GM21717 (cell line): ENCODE results near the gene SPECC1L.

ENCODE experiments used
- ATAC-seq: cut with Tn5 transposase; IDR thresholded peaks from one replicate; pipeline ENCODE4 v1.9.1; 2021; ENCODE audit warnings: mild to moderate bottlenecking, moderate library complexity; ENCODE audit not compliant: unreplicated experiment

SPECC1L gene

DNA sequence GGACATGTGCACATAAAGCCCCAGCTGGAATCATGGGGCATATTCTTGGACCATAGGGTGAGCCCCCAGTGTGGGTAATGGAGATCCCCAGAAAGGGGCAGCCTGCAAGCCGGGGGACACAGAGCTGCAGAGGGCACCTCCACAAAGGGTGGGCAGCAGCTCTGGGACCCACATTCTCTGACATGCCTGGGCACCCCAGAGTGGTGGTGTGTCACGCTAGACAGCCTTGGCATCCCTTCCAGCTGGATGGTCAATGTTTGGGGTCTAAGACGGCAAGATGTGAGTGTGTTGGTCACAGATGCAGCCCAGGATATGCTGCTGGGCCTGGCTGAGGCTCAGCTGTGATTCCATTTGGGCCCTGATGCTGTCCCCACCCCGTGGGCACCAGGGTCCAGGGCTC is 166.5 kb downstream of the SPECC1L start:
- no peak for ATAC-seq

DNA sequence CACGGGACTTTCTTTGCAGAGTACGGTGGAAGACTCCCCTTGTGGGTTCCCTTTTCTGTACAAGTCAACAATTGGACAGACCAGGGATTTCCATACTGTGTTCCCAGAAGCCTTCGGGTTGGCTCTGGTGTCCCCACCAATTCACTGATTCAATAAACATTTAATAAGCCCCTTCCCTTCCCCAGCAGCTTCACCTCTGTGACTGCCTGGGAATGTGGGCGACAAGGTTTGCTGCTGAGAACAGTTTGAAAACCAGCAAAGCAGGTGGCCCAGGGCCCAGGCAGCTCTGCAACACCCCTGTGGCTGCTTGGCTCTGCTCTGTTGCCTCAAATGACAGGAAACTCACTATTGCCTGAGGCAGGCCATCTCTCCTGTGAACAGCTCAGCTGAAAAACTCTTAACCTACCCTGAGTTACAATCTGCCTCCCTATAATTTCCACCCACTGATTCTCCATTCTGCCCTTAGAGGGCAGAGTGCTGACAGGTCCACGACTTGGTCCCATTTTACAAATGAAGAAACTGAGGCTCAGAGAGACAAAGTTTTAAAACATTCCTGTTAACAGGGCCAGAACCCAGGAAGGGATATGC is 167.2 kb downstream of the SPECC1L start:
- ATAC-seq, result no peak

DNA sequence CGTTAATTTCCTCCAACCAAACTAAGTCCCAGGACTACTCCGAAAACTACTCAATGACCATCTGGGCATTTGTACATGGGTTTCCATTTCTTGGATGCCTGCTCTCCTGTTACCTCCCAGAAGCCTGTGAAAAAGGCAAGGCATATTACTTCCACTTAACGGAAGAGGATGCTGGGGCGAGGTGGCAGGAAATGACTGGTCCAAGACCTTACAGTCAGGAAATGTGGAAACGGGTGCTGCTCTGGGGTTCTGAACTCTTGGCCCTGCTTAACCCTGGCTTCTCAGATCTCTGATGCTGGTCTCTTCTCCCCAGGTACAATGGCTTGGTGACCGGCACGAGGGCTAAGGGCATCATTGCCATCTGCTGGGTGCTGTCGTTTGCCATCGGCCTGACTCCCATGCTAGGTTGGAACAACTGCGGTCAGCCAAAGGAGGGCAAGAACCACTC is 169.7 kb downstream of the SPECC1L start:
- no peak for ATAC-seq

DNA sequence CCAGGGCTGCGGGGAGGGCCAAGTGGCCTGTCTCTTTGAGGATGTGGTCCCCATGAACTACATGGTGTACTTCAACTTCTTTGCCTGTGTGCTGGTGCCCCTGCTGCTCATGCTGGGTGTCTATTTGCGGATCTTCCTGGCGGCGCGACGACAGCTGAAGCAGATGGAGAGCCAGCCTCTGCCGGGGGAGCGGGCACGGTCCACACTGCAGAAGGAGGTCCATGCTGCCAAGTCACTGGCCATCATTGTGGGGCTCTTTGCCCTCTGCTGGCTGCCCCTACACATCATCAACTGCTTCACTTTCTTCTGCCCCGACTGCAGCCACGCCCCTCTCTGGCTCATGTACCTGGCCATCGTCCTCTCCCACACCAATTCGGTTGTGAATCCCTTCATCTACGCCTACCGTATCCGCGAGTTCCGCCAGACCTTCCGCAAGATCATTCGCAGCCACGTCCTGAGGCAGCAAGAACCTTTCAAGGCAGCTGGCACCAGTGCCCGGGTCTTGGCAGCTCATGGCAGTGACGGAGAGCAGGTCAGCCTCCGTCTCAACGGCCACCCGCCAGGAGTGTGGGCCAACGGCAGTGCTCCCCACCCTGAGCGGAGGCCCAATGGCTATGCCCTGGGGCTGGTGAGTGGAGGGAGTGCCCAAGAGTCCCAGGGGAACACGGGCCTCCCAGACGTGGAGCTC is 170.2 kb downstream of the SPECC1L start:
- ATAC-seq, result no peak

DNA sequence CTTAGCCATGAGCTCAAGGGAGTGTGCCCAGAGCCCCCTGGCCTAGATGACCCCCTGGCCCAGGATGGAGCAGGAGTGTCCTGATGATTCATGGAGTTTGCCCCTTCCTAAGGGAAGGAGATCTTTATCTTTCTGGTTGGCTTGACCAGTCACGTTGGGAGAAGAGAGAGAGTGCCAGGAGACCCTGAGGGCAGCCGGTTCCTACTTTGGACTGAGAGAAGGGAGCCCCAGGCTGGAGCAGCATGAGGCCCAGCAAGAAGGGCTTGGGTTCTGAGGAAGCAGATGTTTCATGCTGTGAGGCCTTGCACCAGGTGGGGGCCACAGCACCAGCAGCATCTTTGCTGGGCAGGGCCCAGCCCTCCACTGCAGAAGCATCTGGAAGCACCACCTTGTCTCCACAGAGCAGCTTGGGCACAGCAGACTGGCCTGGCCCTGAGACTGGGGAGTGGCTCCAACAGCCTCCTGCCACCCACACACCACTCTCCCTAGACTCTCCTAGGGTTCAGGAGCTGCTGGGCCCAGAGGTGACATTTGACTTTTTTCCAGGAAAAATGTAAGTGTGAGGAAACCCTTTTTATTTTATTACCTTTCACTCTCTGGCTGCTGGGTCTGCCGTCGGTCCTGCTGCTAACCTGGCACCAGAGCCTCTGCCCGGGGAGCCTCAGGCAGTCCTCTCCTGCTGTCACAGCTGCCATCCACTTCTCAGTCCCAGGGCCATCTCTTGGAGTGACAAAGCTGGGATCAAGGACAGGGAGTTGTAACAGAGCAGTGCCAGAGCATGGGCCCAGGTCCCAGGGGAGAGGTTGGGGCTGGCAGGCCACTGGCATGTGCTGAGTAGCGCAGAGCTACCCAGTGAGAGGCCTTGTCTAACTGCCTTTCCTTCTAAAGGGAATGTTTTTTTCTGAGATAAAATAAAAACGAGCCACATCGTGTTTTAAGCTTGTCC is 171.0 kb downstream of the SPECC1L start:
- no peak for ATAC-seq

DNA sequence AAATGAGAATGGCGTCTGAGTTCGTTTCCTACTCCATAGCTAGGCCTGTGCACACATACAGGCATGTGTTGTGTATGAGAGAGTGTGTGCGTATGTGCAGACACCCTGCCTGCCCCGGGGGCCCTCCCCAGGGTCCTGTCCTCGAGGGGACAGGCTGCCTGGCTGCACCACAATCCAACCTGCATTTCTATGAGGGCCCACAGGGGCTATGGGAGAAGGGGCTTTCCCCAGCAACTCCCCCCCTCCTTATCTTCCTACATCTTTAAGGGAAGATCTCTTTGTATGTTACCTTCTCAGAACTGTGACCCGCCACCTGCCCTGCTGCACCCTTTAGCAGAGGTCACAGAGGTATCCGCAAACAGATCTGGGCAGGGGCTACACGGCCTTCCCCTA is 171.7 kb downstream of the SPECC1L start:
- ATAC-seq, result no peak

DNA sequence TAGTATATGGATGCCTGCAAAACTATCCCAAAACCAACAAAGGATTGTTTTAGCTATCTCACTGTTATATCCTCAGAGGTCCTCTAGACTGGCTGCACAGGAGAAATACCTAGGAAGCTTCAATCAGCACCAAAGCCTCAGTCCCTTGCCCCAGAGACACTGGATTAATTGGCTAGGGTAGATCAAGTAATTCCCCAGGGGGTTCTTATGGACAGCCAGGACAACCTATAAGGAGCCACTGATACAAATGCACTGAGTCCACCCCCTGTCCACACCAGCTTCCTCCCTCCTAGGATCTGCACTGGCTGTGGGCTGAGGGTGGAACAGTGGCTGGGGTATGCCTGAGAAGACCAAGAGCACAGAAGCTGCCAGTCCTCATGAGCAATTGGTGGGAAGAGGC is 173.0 kb downstream of the SPECC1L start:
- no peak for ATAC-seq

DNA sequence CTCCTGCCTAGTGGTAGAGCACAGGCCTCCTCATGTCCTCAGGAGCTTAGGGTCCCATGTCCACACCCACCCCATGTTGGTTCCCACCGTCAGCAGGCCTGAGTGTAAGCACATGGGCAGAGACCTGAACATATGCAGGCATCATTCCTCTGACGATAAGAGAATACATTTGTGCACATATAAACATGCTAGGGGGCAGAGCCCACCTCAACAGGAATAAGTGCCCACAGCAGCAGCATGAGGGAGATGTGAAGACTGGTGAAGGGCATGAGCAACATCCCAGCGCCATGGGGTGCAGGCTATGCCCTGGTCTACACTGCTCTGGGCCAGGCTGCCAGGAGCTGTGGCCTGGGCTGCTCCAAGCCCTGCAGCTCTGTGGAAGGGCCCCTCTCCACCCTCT is 173.6 kb downstream of the SPECC1L start:
- ATAC-seq, result no peak

DNA sequence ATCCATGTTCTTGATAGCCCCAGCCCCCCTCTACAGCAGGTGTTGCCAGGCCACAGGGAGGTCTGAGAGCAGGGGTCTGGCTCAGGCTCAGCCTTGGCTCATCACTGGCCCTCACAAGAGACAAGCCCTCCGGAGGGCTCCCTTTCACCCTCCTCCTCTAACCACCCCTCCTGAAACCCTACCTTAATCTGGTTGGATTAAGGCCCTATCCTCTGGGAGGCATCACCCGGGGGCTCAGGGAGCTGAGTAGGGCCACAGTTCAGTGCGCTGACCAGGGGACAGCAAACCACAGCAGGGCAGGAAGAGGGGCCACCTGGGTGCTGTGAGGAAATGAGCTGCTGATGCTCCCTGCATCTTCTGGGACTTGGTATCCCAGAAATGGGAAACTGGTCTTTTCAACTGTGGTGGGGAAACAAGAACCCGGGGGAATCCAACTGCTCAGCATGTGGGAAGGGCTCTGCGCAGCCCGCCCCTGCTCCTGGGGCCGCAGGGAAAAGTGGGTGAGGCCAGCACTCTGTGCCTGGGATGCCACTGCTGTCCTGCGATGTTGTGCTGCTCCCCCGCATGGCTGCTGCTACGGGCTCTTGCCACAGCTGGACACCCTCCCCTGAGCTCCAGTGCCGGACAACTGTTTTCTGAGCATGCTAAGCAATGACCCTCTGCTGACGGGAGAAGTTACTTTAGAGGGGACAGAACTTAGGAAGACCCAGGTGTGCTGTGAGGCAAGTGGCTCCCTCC is 174.3 kb downstream of the SPECC1L start:
- ATAC-seq, result no peak

DNA sequence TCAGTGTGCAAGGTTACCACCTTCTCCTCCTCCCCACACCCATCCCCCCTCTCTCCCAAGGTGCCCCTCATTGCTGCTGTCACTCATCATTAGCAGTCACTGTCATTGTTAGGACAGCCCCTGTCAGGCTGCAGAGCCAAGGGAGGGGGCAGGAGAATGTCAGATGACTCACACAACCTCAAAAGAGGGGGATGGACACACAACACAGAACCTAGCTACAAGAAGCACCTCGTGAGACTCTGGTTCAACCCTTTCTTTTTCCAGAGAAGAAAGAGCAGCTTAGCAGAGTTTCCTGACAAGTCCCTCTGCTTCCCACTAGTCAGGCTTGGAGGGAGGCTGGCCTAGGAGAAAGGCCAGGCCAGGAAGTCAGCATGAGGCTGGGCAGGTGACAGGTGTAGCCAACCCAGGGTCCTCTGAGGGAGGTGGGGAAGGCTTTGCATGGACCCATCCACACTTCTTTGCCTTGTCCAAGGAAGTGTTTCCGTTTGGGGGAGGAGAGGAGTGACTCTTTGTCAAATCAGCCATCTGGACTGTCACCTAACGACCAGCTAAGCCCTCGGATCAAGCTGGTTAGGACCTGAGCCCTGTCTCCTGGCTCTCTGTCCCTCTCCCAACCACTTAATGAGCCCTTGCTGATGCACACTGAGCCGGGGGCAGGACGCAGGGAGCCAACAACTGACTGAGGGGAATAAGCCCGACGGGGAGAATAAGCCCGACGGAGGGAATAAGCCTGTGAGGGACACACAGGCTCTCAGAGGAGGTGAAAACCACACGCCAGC is 175.0 kb downstream of the SPECC1L start:
- no peak for ATAC-seq

DNA sequence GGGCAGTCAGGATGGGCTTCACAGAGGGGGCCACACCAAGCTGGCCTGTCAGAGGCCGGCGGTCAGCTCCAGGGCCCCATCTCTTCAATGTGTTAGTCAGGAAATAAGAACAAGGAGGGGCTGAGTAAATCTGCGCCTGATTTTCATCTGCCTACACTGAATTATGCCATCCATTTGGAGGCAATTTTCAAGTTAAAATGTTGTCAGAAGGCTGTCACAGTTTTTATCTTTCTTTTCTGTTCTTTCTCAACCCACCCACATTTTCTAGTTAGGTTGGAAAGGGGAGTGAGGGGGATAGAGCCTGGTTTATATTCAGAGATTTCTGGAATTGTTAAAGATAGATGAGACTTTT is 175.6 kb downstream of the SPECC1L start:
- no peak for ATAC-seq

DNA sequence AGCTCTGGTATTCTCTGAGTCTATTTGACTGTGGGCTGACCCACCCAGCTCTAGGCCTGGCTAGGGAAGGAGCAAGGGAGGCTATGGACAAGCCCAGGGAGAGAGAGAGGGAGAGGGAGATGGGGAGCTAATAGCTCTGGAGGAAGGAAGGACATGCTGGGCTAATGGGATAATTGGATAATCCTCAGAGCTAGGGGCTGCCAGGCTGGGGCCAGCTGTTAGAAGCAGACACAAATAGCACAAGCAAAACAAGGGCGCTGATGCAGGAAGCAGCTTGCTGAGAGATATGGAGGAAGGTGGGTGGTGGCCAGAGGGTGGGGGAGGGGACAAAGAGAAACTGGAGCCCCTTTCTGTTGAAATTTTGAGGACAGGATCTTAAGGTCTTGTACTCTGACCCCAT is 180.0 kb downstream of the SPECC1L start:
- no peak for ATAC-seq

DNA sequence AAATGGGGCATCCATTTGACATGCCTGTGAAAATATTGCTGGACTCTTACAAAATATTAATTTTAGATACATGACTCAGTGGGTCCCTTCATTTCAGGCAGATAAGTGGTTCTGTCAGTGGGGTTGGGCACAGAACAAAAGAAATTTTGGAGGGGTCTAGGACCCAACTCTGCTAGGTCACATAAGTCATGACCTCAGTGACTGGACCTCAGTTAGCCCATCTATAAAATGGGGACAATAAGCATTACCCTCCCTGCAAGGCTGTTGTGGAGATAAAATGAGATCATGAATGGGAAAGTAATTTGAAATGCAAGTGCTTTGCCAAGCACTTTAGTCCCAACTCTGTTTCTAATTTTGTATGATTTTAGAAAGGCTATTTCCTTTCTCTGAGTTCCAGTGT is 180.5 kb downstream of the SPECC1L start:
- ATAC-seq, result no peak

DNA sequence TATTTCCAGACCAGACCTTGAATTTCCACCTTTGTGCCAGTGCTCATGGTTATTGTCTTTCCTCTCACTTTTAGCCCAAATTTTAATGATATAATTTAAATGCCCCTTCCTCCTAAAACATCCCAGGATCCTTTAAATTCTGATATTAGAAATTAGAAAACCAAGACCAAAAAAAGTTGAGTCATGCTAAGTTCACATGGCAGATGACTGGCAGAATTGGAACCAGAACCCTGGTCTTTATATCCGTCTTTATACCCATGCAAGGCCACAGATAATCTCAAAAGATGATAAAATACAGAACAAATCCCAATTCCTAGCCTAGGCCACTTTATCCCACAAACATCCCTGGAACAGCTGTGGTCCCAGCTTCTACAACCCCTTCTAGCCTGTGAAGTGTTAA is 183.2 kb downstream of the SPECC1L start:
- ATAC-seq, result no peak

DNA sequence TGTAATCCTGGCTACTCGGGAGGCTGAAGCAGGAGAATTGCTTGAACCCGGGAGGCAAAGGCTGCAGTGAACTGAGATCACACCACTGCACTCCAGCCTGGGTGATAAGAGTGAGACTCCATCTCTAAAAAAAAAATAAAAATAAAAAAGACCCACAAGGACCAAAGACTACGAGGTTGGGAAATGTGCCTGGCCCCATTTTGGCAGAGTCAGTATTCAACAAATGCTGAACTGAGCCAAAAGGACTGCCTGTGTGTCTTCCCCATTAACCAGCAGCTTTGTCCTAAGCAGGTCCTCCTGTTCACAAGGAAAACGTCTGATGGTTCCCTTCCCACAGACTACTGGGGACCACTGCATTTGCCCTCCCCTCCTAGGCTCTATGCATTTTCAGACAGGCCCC is 184.4 kb downstream of the SPECC1L start:
- ATAC-seq, result no peak

DNA sequence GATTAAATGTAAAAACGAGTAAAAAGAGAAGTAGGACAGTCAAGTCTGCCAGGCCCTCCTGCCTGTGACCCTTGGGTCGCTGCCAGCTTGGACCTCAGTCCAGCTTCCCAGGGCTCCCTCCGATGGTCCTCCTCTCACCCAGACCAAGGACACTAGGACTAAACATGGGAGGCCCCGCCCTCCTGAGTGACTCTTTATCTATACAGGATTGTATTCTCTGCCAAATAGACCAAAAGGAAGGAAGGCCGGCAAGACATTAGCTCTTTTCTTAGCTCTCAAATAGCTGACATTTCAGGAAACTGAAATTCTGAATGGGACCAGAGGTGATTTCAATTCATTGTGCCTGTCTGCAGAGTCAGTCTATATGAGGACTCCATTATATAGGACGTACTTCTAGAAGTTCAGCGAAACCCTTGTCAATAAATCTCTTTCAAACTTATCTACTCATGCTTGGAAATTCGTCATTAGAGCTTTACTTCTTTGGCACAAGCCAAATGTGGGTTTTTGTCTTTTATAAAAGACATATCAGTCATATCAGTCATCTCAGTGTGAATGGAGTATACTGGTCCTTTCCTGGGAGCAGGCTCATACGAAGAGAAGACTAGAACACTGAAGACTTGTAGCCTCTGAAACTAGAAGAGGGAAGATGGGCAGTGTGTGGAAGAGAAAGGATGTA is 185.3 kb downstream of the SPECC1L start:
- no peak for ATAC-seq

DNA sequence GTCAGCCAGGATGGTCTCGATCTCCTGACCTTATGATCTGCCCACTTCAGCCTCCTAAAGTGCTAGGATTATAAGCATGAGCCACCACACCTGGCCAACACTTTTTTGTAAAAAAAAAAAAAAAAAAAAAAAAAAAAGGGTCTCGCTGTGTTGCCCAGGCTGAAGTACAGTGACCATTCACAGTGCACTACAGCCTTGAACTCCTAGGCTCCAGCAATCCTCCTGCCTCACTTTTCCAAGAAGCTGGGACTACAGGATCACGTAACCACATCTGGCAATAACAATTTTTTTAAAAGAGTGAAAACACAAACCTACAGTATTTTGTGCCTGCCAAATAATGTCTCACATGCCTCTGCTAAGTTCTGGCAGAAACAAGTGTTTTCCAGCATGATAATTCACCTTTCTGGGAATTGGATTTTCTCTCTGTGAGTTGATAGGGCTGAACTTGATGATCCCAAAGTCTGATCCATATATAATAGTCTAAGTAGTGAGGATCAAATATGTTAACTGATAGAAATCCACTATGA is 187.3 kb downstream of the SPECC1L start:
- ATAC-seq, result no peak

DNA sequence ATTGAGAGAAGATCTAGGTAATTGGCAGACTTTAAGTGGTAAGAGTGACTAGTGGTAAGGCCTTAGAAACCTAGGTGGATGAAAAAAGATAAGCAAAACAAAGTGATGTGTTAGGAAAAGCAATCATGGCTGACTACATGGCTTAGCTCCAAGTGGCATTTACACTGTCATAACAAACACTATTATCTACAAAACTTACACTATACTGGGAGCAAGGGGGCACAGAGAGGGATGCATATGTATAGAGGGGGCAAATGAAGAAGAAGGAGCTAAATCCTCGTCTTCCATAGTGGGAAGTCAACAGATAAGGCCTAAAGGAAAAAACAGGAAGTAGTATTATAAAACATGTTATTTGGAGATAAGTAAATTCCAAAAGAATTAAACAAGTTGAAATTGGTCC is 189.3 kb downstream of the SPECC1L start:
- ATAC-seq, result no peak

DNA sequence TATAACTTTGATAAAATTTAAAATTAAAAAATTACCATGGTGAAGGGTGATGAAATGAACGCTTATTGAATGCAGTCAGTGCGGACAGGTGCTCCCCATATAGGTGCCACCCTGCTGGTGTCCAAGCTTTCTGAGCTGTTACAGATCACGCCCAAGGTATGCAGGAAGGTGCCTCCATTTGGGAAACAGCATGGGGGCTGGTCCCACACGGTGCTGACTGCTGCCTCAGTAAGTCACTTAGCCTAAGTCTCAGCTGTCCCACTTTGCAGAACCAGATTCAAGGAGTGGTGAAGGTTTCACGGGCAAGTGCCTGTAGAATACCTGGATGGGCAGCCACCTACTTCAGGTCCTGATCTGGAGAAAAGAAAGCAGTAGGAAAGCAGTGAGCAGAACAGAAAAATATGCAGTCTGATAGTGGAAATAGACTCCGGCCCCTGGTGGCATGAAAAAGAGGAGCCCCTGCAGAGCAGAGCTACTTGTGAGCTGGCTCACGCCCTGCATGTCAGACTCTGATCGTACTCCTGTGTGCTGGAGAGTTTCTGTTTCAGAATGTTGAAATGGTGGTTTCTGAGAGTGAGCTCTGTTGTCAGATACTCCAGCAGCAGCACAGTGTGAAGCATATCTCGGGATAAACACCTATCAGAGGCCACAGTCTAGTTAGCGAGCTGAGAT is 189.9 kb downstream of the SPECC1L start:
- ATAC-seq, result no peak
